HG02642 (cell line): ENCODE results near the gene MRS2.
"Not testable (repeated sequence)": the region's sequence is repeated elsewhere in the genome, so short reads cannot be mapped to it uniquely, and the experiment has no call there.

Experiments used
- ATAC-seq: cut with Tn5 transposase; IDR thresholded peaks from one replicate; pipeline ENCODE4 v1.9.1; 2021; ENCODE audit warnings: mild to moderate bottlenecking; ENCODE audit not compliant: unreplicated experiment, poor library complexity

Gene MRS2

GRCh38 chr6:24385536-24386269 is 17.0 kb upstream of the MRS2 start:
- ATAC-seq = no peak

GRCh38 chr6:24387818-24388217 is 14.9 kb upstream of the MRS2 start:
- ATAC-seq = no peak

- no peak for ATAC-seq
These were observed 11.5 kb upstream of the MRS2 start for GRCh38 chr6:24391208-24391607.

- ATAC-seq = peak; percentile 90
These were observed 10.9 kb upstream of the MRS2 start for GRCh38 chr6:24391756-24392405.

GRCh38 chr6:24394061-24394779 is 8.5 kb upstream of the MRS2 start:
- no peak for ATAC-seq

GRCh38 chr6:24394780-24395437 is 7.8 kb upstream of the MRS2 start:
- no peak for ATAC-seq

GRCh38 chr6:24396824-24397223 is 5.9 kb upstream of the MRS2 start:
- ATAC-seq = no peak

- no peak for ATAC-seq
These were observed 5.1 kb upstream of the MRS2 start for GRCh38 chr6:24397631-24398030.

- not testable (repeated sequence) for ATAC-seq
These were observed 2.4 kb upstream of the MRS2 start for GRCh38 chr6:24400045-24401039.

- ATAC-seq = no peak
These were observed 1.3 kb upstream of the MRS2 start for GRCh38 chr6:24401458-24401857.

GRCh38 chr6:24403501-24403824 is 727 bp downstream of the MRS2 start:
- ATAC-seq = no peak

GRCh38 chr6:24405262-24405661 is 2.5 kb downstream of the MRS2 start:
- no peak for ATAC-seq

- peak; percentile 91 for ATAC-seq
These were observed 6.1 kb downstream of the MRS2 start for GRCh38 chr6:24408719-24409410.

- no peak for ATAC-seq
These were observed 7.9 kb downstream of the MRS2 start for GRCh38 chr6:24410622-24411021.

- no peak for ATAC-seq
These were observed 9.6 kb downstream of the MRS2 start for GRCh38 chr6:24412294-24412693.

GRCh38 chr6:24414531-24414930 is 11.8 kb downstream of the MRS2 start:
- not testable (repeated sequence) for ATAC-seq

GRCh38 chr6:24415753-24416152 is 13.0 kb downstream of the MRS2 start:
- ATAC-seq = peak; percentile 86

- no peak for ATAC-seq
These were observed 16.8 kb downstream of the MRS2 start for GRCh38 chr6:24419526-24419925.

- no peak for ATAC-seq
These were observed 22.4 kb downstream of the MRS2 start for GRCh38 chr6:24425091-24425490.
